Mesenchymal stem cell (in vitro differentiated cells and primary cell): ENCODE results near the gene MTCH2.

Source experiments
- DNase-seq: peaks from one replicate; pipeline ENCODE4 v3.0.0-alpha.2; 2013
- H2AFZ ChIP-seq: one replicate; pipeline ENCODE4 v1.6.1; 2013; ENCODE audit warnings: low read depth, mild to moderate bottlenecking, control low read depth, inconsistent platforms, low read length, moderate library complexity
- H2AK5ac ChIP-seq: 2 replicates; pipeline ENCODE4 v1.6.1; 2013; ENCODE audit warnings: low read length, moderate library complexity, mild to moderate bottlenecking, inconsistent platforms; ENCODE audit not compliant: severe bottlenecking
- H2BK120ac ChIP-seq: one replicate; pipeline ENCODE4 v1.6.1; 2013; ENCODE audit warnings: low read depth, mild to moderate bottlenecking, inconsistent platforms, low read length, moderate library complexity
- H2BK12ac ChIP-seq, 2 experiments: one replicate each; pipeline ENCODE4 v1.6.1; 2013; ENCODE audit warnings: inconsistent platforms in 2 of 2, low read length in 2 of 2, mild to moderate bottlenecking in 2 of 2, moderate library complexity in 2 of 2, control low read depth in 1 of 2
- H2BK15ac ChIP-seq: one replicate; pipeline ENCODE4 v1.6.1; 2013; ENCODE audit warnings: mild to moderate bottlenecking, low read depth, inconsistent platforms; ENCODE audit not compliant: poor library complexity, severe bottlenecking
- H2BK5ac ChIP-seq: 2 replicates; pipeline ENCODE4 v1.6.1; 2013; ENCODE audit warnings: low read depth, mild to moderate bottlenecking, low read length, control low read depth, inconsistent platforms; ENCODE audit not compliant: poor library complexity, severe bottlenecking
- H3K14ac ChIP-seq, 2 experiments: one replicate each; pipeline ENCODE4 v1.6.1; 2013; ENCODE audit warnings: inconsistent platforms in 2 of 2, low read length in 2 of 2, control low read depth in 1 of 2, mild to moderate bottlenecking in 1 of 2, moderate library complexity in 1 of 2
- H3K18ac ChIP-seq, 2 experiments: one replicate each; pipeline ENCODE4 v1.6.1; 2013; ENCODE audit warnings: inconsistent platforms in 2 of 2, low read length in 2 of 2, control low read depth in 1 of 2, low read depth in 1 of 2, mild to moderate bottlenecking in 1 of 2
- H3K23ac ChIP-seq, 2 experiments: one replicate each; pipeline ENCODE4 v1.6.1; 2013; ENCODE audit warnings: inconsistent platforms in 2 of 2, low read length in 2 of 2, mild to moderate bottlenecking in 2 of 2, moderate library complexity in 2 of 2, control low read depth in 1 of 2
- H3K27ac ChIP-seq: 2 replicates; pipeline ENCODE4 v1.5.1; 2013; ENCODE audit warnings: mild to moderate bottlenecking, moderate library complexity, low read length, control low read depth, inconsistent platforms; ENCODE audit not compliant: poor library complexity, severe bottlenecking
- H3K27me3 ChIP-seq, 2 experiments: 2 replicates each; pipeline versions ENCODE4 v1.6.1 to v1.7.0; 2013; ENCODE audit warnings: low read length in 2 of 2, mild to moderate bottlenecking in 2 of 2, moderate library complexity in 2 of 2, control low read depth in 1 of 2, inconsistent platforms in 1 of 2; ENCODE audit not compliant: control insufficient read depth in 1 of 2, insufficient read depth in 1 of 2
- H3K36me3 ChIP-seq, 2 experiments: 2 replicates each; pipeline versions ENCODE4 v1.6.1 to v1.7.0; 2013; ENCODE audit warnings: low read length in 2 of 2, control low read depth in 1 of 2, inconsistent platforms in 1 of 2, low read depth in 1 of 2, mild to moderate bottlenecking in 1 of 2; ENCODE audit not compliant: insufficient read depth in 2 of 2, control insufficient read depth in 1 of 2
- H3K4ac ChIP-seq, 2 experiments: one replicate each; pipeline ENCODE4 v1.6.1; 2013; ENCODE audit warnings: inconsistent platforms in 2 of 2, low read length in 2 of 2, mild to moderate bottlenecking in 2 of 2, moderate library complexity in 2 of 2, control low read depth in 1 of 2, low read depth in 1 of 2
- H3K4me1 ChIP-seq: 2 replicates; pipeline ENCODE4 v1.6.1; 2013; ENCODE audit warnings: low read depth, low read length, control low read depth; ENCODE audit not compliant: control insufficient read depth, insufficient read depth
- H3K4me2 ChIP-seq: 2 replicates; pipeline ENCODE4 v1.6.1; 2013; ENCODE audit warnings: low read length, mild to moderate bottlenecking, inconsistent platforms; ENCODE audit not compliant: poor library complexity, severe bottlenecking
- H3K4me3 ChIP-seq, 2 experiments: 2 replicates each; pipeline versions ENCODE4 v1.5.1 to v1.7.0; 2013; ENCODE audit warnings: low read length in 2 of 2, mild to moderate bottlenecking in 2 of 2, control low read depth in 1 of 2, low read depth in 1 of 2; ENCODE audit not compliant: insufficient read depth in 1 of 2
- H3K79me1 ChIP-seq: replicated peaks from 2 replicates; pipeline ENCODE4 v1.6.1; 2013; ENCODE audit warnings: mild to moderate bottlenecking, control low read depth, low read length, inconsistent platforms; ENCODE audit not compliant: poor library complexity, severe bottlenecking
- H3K9ac ChIP-seq: 2 replicates; pipeline ENCODE4 v1.7.0; 2013; ENCODE audit warnings: mild to moderate bottlenecking, low read length, moderate library complexity
- H3K9me3 ChIP-seq: 2 replicates; pipeline ENCODE4 v1.7.0; 2013; ENCODE audit warnings: mild to moderate bottlenecking, low read length; ENCODE audit not compliant: control insufficient read depth
- H4K8ac ChIP-seq: one replicate; pipeline ENCODE4 v1.6.1; 2013; ENCODE audit warnings: inconsistent platforms, mild to moderate bottlenecking, low read length, moderate library complexity
- H4K91ac ChIP-seq: one replicate; pipeline ENCODE4 v1.6.1; 2013; ENCODE audit warnings: mild to moderate bottlenecking, low read length, inconsistent platforms
- WGBS: methylation state at CpG from one replicate; pipeline ENCODE4 v1.1.7; 2013; ENCODE audit warnings: mixed read lengths; 5-methylcytosine and 5-hydroxymethylcytosine counted together

Gene MTCH2

DNA sequence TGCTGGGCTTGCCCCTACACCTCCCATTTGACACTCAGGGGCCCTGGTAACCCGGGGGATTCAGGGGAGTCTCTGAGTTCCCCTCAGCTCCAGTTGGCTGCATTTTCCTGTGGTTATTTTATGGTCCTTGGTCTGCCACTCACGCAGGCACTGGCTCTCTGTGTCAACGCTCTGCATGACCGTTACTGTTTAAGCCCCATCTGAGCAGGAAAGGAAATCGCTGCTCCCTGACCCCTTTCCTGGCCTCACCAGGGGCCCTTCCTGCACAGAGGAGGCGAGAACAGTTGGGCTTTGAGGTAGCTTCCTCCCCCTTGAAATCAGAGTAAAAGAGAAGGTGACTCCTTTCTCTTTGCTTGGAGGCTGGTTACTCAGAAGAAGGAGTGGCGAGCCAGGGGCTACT lies 50.6 kb downstream of the MTCH2 start:
- Histone ChIP-seq H4K8ac (peak overlapping the region; percentile 62), H3K79me1 (no peaks in the 10 kb centered on the region), H3K4ac (peak overlapping the region in 1 of 2 experiments; percentile 30), H3K27me3 (peaks cover 42% of the 10 kb centered on the region in 2 experiments), H2BK15ac (no peak overlapping the region), H3K4me3 (no peak overlapping the region), H3K14ac (no peak overlapping the region), H2BK12ac (peak overlapping the region in 1 of 2 experiments; percentile 28), H2BK5ac (no peak overlapping the region), H2AK5ac (no peak overlapping the region), H3K23ac (peak overlapping the region in 1 of 2 experiments; percentile 65), H2BK120ac (no peak overlapping the region), H3K27ac (no peak overlapping the region), H4K91ac (no peak overlapping the region), H3K4me1 (peaks cover 20% of the 10 kb centered on the region), H3K9ac (no peak overlapping the region), H3K36me3 (peaks cover 0 to 10% of the 10 kb centered on the region in 2 experiments), H3K4me2 (no peak overlapping the region), H3K9me3 (no peaks in the 10 kb centered on the region), H2AFZ (no peak overlapping the region), H3K18ac (no peak overlapping the region)
- WGBS: 12% methylated on average over 7 of the region's 7 CpGs
- DNase-seq: no peak

DNA sequence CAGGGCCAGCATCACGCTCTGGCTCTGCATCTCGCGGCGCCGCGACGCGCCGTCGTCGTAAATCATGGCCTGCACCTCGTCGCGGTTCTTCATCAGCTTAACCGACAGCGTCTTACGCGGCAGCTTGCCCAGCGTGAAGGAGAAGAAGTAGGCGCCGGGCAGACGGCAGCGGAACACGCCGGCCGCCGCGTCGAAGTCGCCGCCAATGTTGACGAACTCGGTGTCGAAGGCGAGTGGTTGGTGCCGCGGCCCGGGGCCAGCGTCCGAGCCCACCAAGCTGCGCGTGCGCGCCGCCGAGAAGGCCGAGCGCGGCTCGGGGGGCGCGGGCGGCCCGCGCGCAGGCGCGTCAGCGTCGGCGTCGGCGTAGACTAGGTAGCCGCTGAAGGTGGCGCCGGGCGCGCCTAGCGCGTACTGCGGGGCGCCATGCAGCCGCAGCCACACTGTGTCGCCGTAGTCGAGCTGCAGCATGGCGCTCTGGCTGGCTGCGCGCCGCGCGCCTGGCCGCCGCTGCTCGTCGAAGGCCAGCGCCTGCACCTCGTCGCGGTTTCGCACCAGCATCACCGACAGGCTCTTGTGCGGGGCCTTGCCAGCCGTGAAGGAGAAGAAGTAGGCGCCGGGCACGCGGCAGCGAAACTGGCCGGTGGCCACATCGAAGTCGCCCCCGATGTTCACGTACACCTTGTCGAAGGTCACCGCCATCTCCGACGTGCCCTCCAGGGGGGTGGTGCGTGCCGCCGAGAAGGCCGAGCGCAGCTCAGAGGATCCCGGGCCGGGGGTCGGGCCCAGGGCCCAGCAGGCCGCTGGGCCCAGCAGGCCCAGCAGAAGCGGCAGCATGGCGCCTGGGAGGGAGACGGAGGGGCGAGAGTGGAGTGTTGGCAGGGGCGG lies 52.1 kb downstream of the MTCH2 start:
- Histone ChIP-seq H3K4me3 (peak overlapping the region in 1 of 2 experiments; percentile 10), H3K27me3 (peaks cover 32 to 37% of the 10 kb centered on the region in 2 experiments), H3K9me3 (no peaks in the 10 kb centered on the region), H3K9ac (no peak overlapping the region), H3K79me1 (no peaks in the 10 kb centered on the region), H3K4me2 (no peak overlapping the region), H2BK12ac (no peak overlapping the region), H2AFZ (no peak overlapping the region), H4K8ac (no peak overlapping the region), H2BK15ac (peak overlapping the region; percentile 9), H3K18ac (no peak overlapping the region), H3K23ac (no peak overlapping the region), H3K4ac (no peak overlapping the region), H2BK5ac (no peak overlapping the region), H2BK120ac (no peak overlapping the region), H3K14ac (no peak overlapping the region), H3K4me1 (peaks cover 20% of the 10 kb centered on the region), H3K36me3 (peaks cover under 1 to 16% of the 10 kb centered on the region in 2 experiments), H4K91ac (no peak overlapping the region), H2AK5ac (no peak overlapping the region), H3K27ac (no peak overlapping the region)
- WGBS: 98% methylated on average over 120 of the region's 122 CpGs
- no peak for DNase-seq

DNA sequence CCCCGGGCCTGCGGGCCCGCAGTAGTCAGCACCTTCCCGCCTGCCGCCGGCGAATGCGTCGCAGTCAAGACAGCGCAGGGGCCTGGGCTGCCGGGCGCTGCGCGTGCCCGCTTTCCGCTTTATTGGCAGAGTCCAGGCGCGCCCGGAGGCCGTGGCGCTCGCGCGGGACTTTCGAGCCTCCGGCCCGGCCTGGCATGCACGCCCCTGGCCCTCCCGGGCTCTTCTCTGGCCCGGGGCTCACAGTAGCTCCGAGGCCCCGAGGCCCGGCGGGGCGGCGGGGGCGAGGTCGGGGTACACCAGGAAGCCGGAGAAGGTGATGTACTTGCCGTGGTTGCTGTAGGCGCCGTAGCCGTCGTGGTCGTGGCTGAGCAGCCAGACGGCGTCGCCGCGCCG lies 52.8 kb downstream of the MTCH2 start:
- 94% methylated on average over 51 of the region's 51 CpGs for WGBS
- Histone ChIP-seq H3K23ac (no peak overlapping the region), H3K14ac (no peak overlapping the region)

DNA sequence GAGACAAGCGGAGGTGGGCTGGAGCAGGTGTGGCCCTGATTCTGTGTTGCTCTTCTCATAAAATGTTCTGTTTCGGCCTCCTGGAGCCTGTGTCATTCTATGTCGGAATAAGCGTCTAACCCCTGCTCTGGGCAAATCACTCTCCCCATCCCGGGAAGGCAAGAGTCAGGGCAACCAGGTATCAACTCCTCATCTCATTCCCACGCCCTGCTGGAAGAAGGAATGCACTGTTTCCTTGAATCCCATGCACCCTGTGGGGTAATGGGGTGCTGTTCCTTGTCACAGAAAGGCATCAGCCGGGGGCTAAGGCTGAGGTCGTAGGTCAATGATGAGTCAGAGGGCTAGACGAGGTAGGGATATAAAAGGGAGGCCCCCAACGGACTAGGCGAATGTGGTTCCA lies 53.2 kb downstream of the MTCH2 start:
- WGBS: 96% methylated on average over 7 of the region's 11 CpGs
- H2BK120ac ChIP-seq: no peak overlapping the region
- no peak overlapping the region for H3K18ac ChIP-seq
- H3K27me3 ChIP-seq: peaks cover 21 to 26% of the 10 kb centered on the region in 2 experiments
- H2BK15ac ChIP-seq: peak overlapping the region; percentile 33
- no peak overlapping the region for H2AFZ ChIP-seq
- no peak overlapping the region for H3K9ac ChIP-seq
- H3K4me3 ChIP-seq: no peak overlapping the region
- no peak overlapping the region for H3K4me2 ChIP-seq
- H3K4ac ChIP-seq: no peak overlapping the region
- H3K9me3 ChIP-seq: no peaks in the 10 kb centered on the region
- H4K8ac ChIP-seq: no peak overlapping the region
- no peak overlapping the region for H2BK12ac ChIP-seq
- H3K79me1 ChIP-seq: no peaks in the 10 kb centered on the region
- no peak overlapping the region for H3K27ac ChIP-seq
- H2AK5ac ChIP-seq: no peak overlapping the region
- no peak overlapping the region for H3K14ac ChIP-seq
- H3K4me1 ChIP-seq: peaks cover 16% of the 10 kb centered on the region
- no peak overlapping the region for H2BK5ac ChIP-seq
- DNase-seq: no peak
- no peak overlapping the region for H3K23ac ChIP-seq
- peaks cover 10 to 26% of the 10 kb centered on the region in 2 experiments for H3K36me3 ChIP-seq
- H4K91ac ChIP-seq: no peak overlapping the region

More for the DNA sequence above, 52.8 kb downstream of the MTCH2 start:
- Histone ChIP-seq H3K36me3 (peaks cover 6 to 22% of the 10 kb centered on the region in 2 experiments), H3K9me3 (no peaks in the 10 kb centered on the region), H3K18ac (no peak overlapping the region), H2BK120ac (no peak overlapping the region), H3K4ac (no peak overlapping the region), H3K4me3 (peak overlapping the region in 1 of 2 experiments; percentile 4), H2BK5ac (no peak overlapping the region), H3K27me3 (peaks cover 26 to 31% of the 10 kb centered on the region in 2 experiments), H3K79me1 (no peaks in the 10 kb centered on the region), H3K27ac (no peak overlapping the region), H2AFZ (no peak overlapping the region), H3K4me1 (peaks cover 20% of the 10 kb centered on the region), H3K9ac (no peak overlapping the region), H4K8ac (no peak overlapping the region), H2BK12ac (no peak overlapping the region), H4K91ac (no peak overlapping the region), H2BK15ac (no peak overlapping the region), H2AK5ac (no peak overlapping the region), H3K4me2 (no peak overlapping the region)
- no peak for DNase-seq
